MM.1S (cell line): Measurements from ENCODE around the gene SHMT2.

Experiments used
- DNase-seq: peaks from one replicate; pipeline ENCODE4 v3.0.0-alpha.2; 2015
- H2AFZ ChIP-seq: fragments of 300-600 bp; sonication (generic); 2 replicates; pipeline ENCODE4 v1.6.0; 2016; ENCODE audit warnings: antibody characterized with exemption, low read length
- H3F3A ChIP-seq: fragments of 300-600 bp; sonication (generic); 2 replicates; pipeline ENCODE4 v1.6.1; 2016; ENCODE audit warnings: mild to moderate bottlenecking, antibody characterized with exemption, low read length, moderate library complexity, mixed read lengths; ENCODE audit not compliant: insufficient read depth
- H3K27ac ChIP-seq: fragments of 300-600 bp; sonication (generic); 2 replicates; pipeline ENCODE4 v1.5.1; 2016; ENCODE audit warnings: mild to moderate bottlenecking, low read length
- H3K27me3 ChIP-seq: fragments of 300-600 bp; sonication (generic); replicated peaks from 2 replicates; pipeline ENCODE4 v1.6.0; 2016; ENCODE audit warnings: low read length; ENCODE audit not compliant: insufficient read depth
- H3K36me3 ChIP-seq: fragments of 300-600 bp; sonication (generic); replicated peaks from 2 replicates; pipeline ENCODE4 v1.6.1; 2016; ENCODE audit warnings: mild to moderate bottlenecking, low read length, mixed read lengths; ENCODE audit not compliant: insufficient read depth
- H3K4me1 ChIP-seq: fragments of 300-600 bp; sonication (generic); 2 replicates; pipeline ENCODE4 v1.6.1; 2016; ENCODE audit warnings: low read length, mixed read lengths
- H3K4me2 ChIP-seq: fragments of 300-600 bp; sonication (generic); 2 replicates; pipeline ENCODE4 v1.6.0; 2016; ENCODE audit warnings: low read depth, low read length
- H3K4me3 ChIP-seq: fragments of 300-600 bp; sonication (generic); 2 replicates; pipeline ENCODE4 v1.5.1; 2016; ENCODE audit warnings: low read length, mixed read lengths
- H3K79me2 ChIP-seq: fragments of 300-600 bp; sonication (generic); 2 replicates; pipeline ENCODE4 v1.6.1; 2016; ENCODE audit warnings: mixed run types, low read length, mixed read lengths
- H3K9ac ChIP-seq: fragments of 300-600 bp; sonication (generic); 2 replicates; pipeline ENCODE4 v1.6.1; 2016; ENCODE audit warnings: low read length, mixed read lengths
- H3K9me2 ChIP-seq: fragments of 300-600 bp; sonication (generic); replicated peaks from 2 replicates; pipeline ENCODE4 v1.6.1; 2016; ENCODE audit warnings: mild to moderate bottlenecking, low read length, mixed read lengths; ENCODE audit not compliant: insufficient read depth
- H3K9me3 ChIP-seq: fragments of 300-600 bp; sonication (generic); replicated peaks from 2 replicates; pipeline ENCODE4 v1.6.1; 2016; ENCODE audit warnings: mild to moderate bottlenecking, low read length, mixed read lengths; ENCODE audit not compliant: insufficient read depth
- H4K20me1 ChIP-seq: fragments of 300-600 bp; sonication (generic); 2 replicates; pipeline ENCODE4 v1.6.1; 2016; ENCODE audit warnings: mild to moderate bottlenecking, low read length, moderate library complexity, mixed read lengths; ENCODE audit not compliant: insufficient read depth
- EZH2 ChIP-seq: fragments of 300-600 bp; sonication (generic); optimal IDR thresholded peaks from 2 replicates; pipeline ENCODE3; 2017; ENCODE audit warnings: low read depth, mild to moderate bottlenecking, antibody characterized with exemption, low read length, mixed read lengths
- EZH2phosphoT487 ChIP-seq: fragments of 300-600 bp; sonication (generic); IDR thresholded peaks from 2 replicates; pipeline ENCODE4 v1.6.1; 2018; ENCODE audit warnings: antibody characterized with exemption, low read length
- TF ChIP-seq, protein P1 (sequence below): fragments of 300-600 bp; sonication (generic); IDR thresholded peaks from 2 replicates; pipeline ENCODE4 v1.5.1; 2016; ENCODE audit warnings: antibody characterized with exemption, low read length, mixed read lengths

Gene SHMT2

DNA sequence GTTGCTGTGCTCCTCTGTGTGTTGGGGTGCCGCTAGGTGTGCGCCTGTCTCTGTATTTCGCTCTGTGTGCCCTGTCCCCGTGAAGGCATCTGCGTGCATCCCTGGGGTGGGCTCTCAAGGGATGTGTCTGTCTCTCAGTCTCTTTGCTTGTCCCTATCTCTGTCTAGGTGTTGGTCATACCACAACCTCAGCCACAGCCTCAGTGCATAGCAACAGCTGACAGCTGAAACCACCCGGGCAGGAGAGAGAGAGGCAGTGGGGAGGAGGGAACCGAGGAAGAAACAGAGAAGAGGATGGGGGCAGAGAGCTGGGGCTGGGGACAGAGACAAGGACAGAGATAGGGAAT is 13.9 kb upstream of the SHMT2 start:
- Histone ChIP-seq H3K4me3 (0 out of 2 replicates have a peak overlapping the region, but pooled peaks have one; percentile 57), H3K4me2 (peak overlapping the region; percentile 96; the same call in 1 of the 2 replicates), H3K27ac (no peak overlapping the region), H4K20me1 (0 out of 2 replicates have a peak, but pooled peaks cover 4% of the 10 kb centered on the region), H3F3A (peaks cover 10% of the 10 kb centered on the region), H2AFZ (no peak overlapping the region), H3K9me3 (no peaks in the 10 kb centered on the region), H3K79me2 (no peaks in the 10 kb centered on the region), H3K27me3 (peaks cover 92% of the 10 kb centered on the region), H3K9ac (no peak overlapping the region), H3K4me1 (peaks cover 17% of the 10 kb centered on the region), H3K36me3 (no peaks in the 10 kb centered on the region), H3K9me2 (no peaks in the 10 kb centered on the region)
- no peak for DNase-seq
- no peak for TF ChIP-seq EZH2
- no peak for TF ChIP-seq EZH2phosphoT487
- TF ChIP-seq, protein P1, sequence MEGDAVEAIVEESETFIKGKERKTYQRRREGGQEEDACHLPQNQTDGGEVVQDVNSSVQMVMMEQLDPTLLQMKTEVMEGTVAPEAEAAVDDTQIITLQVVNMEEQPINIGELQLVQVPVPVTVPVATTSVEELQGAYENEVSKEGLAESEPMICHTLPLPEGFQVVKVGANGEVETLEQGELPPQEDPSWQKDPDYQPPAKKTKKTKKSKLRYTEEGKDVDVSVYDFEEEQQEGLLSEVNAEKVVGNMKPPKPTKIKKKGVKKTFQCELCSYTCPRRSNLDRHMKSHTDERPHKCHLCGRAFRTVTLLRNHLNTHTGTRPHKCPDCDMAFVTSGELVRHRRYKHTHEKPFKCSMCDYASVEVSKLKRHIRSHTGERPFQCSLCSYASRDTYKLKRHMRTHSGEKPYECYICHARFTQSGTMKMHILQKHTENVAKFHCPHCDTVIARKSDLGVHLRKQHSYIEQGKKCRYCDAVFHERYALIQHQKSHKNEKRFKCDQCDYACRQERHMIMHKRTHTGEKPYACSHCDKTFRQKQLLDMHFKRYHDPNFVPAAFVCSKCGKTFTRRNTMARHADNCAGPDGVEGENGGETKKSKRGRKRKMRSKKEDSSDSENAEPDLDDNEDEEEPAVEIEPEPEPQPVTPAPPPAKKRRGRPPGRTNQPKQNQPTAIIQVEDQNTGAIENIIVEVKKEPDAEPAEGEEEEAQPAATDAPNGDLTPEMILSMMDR: no peak

DNA sequence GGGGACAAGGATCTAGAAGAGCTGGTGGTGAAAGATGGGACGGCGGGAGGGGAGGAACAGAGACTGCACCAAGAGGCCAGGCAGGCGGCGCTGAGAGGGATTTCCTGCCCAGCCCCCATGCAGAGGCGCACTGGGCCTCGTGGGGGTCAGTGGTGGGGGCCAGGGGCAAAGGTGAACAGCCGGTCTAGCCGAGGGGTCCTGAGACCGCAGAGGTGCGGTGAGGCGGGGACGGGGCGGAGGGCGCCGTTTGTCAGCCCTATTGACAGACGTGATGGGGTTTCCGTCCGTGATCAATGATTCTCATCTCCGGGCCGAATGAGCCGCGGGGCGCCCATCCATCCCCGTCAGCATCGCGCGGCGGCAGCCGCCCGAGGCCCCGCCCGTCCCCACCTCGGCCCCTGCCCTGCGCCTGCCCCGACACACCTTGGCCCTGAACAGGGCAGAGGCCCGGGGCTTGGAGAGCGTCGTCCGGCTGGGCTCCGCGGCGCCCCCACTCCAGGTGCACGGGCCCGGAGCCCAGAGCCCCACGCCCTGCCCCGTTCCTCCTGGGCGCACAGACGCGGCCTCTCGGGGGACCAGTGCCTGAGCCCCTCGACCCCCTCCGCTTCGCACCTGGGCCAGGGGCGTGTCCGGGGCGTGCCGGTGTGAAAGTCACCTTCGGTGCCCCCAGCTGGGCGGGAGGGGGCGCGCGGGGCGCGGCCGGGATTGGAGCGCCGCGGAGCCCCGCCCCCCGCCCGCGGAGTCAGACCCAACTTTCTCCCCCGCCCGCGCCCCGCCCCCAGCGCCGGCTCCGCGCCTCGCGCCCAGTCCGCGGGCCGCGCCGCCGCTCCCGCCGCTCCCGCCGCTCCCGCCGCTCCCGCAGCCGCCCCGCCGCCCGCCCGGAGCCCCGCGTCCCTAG is 13.2 kb upstream of the SHMT2 start, which contains the start of gene NXPH4:
NXPH4 (plus strand) TSS at position 781 of the 898 bp plus-strand sequence. CDS start 176 bp downstream, outside the sequence.
- no peaks in the 10 kb centered on the region for H3K9me3 ChIP-seq
- peaks cover 17% of the 10 kb centered on the region for H3K4me1 ChIP-seq
- peak within 1 kb of the TSS; percentile 100 for H3K4me2 ChIP-seq
- peak within 1 kb of the TSS; percentile 70 for H3K4me3 ChIP-seq
- peaks cover 92% of the 10 kb centered on the region for H3K27me3 ChIP-seq
- no peaks in the 10 kb centered on the region for H3K9me2 ChIP-seq
- no peak within 1 kb of the TSS for H3K27ac ChIP-seq
- H2AFZ ChIP-seq: peak within 1 kb of the TSS; percentile 85
- 0 out of 2 replicates have a peak, but pooled peaks cover 4% of the 10 kb centered on the region for H4K20me1 ChIP-seq
- no peaks in the 10 kb centered on the region for H3K36me3 ChIP-seq
- TF ChIP-seq, protein P1: no peak
- TF ChIP-seq EZH2: no peak
- peaks cover 10% of the 10 kb centered on the region for H3F3A ChIP-seq
- no peak within 1 kb of the TSS; the same call in 1 of the 2 replicates for H3K9ac ChIP-seq
- no peaks in the 10 kb centered on the region for H3K79me2 ChIP-seq
- DNase-seq: peak; percentile 34

DNA sequence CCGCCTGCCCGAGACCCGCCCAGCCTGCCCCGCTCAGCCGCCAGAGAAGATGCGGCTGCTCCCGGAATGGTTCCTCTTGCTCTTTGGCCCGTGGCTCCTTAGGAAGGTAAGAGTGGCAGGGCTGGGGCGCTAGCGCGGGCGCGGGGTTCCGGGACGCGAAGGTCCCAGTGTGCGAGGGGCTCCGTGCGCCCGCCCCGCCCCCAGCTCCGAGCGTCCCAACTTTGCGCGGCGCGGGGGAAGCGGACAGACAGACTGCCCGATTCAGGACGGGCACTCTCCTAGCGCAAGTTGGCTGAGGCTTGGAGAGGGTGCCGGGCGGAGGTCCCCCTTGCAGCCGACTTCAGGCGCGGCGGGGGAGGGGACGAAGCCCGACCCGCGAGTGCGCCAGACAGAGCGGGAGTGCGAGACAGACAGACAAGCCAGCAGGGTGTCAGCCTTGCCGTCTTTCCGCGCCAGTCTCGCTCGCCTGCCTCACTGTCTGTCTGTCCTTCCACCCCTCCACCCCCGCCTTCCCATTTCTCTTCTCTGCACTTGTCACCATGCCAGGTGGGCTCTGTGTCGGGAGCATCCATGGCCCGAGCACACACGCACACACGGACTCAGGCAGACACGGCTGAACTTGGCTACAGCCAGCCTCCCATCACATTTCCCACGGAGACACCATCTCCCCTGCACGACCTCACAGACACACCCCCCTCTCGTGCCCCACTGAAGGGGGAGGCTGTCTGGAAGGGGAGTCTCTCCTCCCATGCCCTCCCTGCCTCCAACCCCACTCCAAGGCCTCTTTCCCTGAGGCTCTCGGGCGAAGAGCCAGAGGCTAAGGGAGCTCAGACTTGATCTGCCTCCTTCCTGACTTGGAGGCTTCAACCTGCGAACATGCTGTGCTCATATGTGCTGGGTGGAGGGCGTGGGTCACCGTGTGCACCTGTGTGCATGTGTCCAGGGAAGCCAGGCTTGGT is 12.3 kb upstream of the SHMT2 start:
- H3K27ac ChIP-seq: no peak overlapping the region
- H3K4me3 ChIP-seq: peak overlapping the region; percentile 70
- H3K4me2 ChIP-seq: peak overlapping the region; percentile 100
- H3K79me2 ChIP-seq: no peaks in the 10 kb centered on the region
- TF ChIP-seq EZH2 (no peak), EZH2phosphoT487 (no peak)
- TF ChIP-seq, protein P1: no peak
- H3K36me3 ChIP-seq: no peaks in the 10 kb centered on the region
- no peak overlapping the region; the same call in 1 of the 2 replicates for H3K9ac ChIP-seq
- peaks cover 10% of the 10 kb centered on the region for H3F3A ChIP-seq
- H4K20me1 ChIP-seq: 0 out of 2 replicates have a peak, but pooled peaks cover 4% of the 10 kb centered on the region
- peaks cover 92% of the 10 kb centered on the region for H3K27me3 ChIP-seq
- H3K9me2 ChIP-seq: no peaks in the 10 kb centered on the region
- DNase-seq: no peak
- H2AFZ ChIP-seq: peak overlapping the region; percentile 85
- peaks cover 17% of the 10 kb centered on the region for H3K4me1 ChIP-seq
- no peaks in the 10 kb centered on the region for H3K9me3 ChIP-seq
